WI38 (cell line): ENCODE measurements around the gene UBE2D2.

ENCODE experiments used
- H3K4me3 ChIP-seq: 2 replicates; pipeline ENCODE4 v1.5.1; 2011; ENCODE audit warnings: low read depth, mild to moderate bottlenecking, control low read depth, low read length
- TF ChIP-seq, protein P1 (sequence below): IDR thresholded peaks from 2 replicates; pipeline ENCODE4 v1.5.1; 2012; ENCODE audit warnings: low read depth, mild to moderate bottlenecking, control low read depth, low read length

The UBE2D2 gene

DNA sequence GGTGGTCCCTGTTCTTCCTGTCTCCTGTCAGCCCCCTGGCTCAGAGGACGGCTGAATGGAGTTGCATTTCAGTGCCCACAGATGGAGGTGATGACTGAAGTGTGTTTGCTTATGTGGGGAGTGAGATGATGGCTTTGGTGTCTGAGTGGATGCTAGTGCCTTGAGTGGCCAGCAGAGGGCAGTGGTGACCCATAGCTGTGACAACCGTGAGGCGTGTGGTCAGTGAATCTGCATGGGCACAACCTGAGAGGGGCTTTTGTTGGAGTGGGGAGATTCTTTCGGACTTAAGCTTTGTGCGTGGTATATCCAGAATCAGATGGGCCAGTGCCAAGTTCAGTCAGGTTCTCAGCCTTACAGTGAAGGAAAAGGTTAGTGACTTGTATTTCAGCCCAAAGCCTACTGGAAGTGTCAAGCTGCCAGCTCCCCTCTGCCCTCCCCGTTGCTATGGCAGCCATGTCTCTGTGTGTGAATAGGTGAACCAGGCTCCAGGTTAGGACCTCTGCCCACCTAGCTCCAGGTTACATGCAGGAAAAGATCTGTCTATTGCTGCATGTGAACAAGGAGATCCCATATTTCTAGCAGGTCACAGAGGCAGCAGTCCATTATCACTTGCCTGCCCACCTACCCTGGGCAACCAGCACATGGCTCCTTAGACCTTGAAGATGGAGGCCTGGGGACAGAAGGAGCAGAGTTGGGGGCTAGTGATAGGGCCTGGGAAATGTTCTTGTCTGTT lies 72.3 kb downstream of the UBE2D2 start:
- H3K4me3 ChIP-seq = no peak overlapping the region

DNA sequence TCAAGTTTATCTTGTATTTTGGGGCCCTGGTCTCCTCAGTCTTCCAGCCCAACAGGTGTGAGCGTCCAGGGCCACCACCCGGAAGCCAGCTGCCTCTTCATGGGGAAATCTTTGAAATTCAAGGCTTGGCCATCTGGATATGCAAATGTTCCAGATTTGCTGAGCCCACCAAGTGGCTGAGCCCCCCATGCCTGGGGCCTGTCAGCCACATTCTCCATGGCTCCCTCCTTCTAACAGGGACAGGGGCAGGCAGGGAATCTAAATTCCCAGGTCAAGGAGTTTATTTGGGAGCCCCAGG lies 72.8 kb downstream of the UBE2D2 start:
- TF ChIP-seq, protein P1, sequence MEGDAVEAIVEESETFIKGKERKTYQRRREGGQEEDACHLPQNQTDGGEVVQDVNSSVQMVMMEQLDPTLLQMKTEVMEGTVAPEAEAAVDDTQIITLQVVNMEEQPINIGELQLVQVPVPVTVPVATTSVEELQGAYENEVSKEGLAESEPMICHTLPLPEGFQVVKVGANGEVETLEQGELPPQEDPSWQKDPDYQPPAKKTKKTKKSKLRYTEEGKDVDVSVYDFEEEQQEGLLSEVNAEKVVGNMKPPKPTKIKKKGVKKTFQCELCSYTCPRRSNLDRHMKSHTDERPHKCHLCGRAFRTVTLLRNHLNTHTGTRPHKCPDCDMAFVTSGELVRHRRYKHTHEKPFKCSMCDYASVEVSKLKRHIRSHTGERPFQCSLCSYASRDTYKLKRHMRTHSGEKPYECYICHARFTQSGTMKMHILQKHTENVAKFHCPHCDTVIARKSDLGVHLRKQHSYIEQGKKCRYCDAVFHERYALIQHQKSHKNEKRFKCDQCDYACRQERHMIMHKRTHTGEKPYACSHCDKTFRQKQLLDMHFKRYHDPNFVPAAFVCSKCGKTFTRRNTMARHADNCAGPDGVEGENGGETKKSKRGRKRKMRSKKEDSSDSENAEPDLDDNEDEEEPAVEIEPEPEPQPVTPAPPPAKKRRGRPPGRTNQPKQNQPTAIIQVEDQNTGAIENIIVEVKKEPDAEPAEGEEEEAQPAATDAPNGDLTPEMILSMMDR = no peak
- H3K4me3 ChIP-seq = no peak overlapping the region

More for the DNA sequence above, 72.3 kb downstream of the UBE2D2 start:
- TF ChIP-seq, protein P1 = peak; percentile 95

DNA sequence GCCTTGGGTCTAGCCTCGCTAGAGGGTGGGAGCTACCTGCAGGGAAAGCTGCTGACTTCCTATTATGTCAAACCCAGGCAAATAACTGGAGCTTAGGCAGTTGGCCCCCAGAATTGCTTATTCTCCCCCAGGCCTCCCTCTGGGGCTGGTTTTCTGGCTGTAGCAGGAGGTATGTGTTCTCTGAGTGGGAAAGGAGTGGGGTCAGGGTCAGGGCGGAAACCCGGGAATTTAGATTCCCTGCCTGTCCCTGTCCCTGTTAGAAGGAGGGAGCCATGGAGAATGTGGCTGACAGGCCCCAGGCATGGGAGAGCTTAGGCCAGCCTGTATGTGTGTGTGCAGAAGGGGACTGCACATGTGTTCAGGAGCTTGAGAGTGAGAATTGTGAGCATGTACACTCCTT lies 73.4 kb downstream of the UBE2D2 start:
- no peak overlapping the region for H3K4me3 ChIP-seq
- TF ChIP-seq, protein P1 = no peak

DNA sequence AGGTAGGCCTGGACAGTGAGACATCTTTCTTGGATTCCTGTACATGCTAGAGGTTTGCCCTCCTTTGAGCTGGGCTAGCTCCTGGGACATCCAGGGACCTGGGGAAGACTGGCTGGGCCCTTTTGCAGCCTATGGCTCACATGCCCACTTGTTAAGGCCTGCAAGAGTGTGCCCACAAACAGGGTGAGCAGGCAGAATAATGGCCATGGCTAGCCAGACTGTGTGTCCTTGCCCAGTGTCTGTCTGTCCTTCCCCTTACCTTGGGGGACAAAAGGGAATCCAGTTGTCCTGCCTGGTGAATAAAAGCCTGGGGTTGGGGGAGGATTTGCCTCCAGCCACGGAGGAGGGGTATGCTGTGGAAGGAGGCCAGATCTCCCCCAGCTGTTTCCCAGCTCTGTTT lies 74.1 kb downstream of the UBE2D2 start:
- TF ChIP-seq, protein P1 = no peak
- no peak overlapping the region for H3K4me3 ChIP-seq

DNA sequence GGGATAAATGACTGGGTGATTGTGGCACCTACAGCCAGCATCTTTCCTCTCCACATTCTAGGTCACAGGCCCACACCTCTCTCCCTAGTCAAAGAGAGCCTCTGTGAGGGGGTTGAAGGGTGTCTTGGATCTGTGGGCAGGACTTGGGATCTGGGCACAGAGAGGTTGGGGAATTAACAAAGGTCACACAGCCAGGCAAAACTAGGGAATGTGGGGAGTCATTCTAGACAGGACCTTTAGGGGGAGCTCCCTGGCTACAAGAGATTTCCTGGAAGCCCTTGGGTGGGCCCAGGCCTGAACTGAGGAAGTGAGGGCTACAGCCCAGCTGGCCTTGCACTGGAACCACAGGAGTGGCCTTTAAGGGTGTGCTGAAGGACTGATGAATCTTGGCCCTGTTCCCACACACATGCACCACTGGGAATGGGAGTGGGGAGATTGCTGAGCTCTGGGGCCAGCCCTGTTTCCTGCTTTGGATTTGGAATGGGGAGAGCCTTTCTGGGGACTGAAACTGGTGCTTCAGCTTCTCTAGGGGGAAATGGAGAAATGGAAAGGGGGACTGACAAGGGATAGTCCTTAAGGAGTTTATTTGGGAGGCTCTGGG lies 74.6 kb downstream of the UBE2D2 start:
- H3K4me3 ChIP-seq = no peak overlapping the region
- TF ChIP-seq, protein P1 = peak; percentile 65

DNA sequence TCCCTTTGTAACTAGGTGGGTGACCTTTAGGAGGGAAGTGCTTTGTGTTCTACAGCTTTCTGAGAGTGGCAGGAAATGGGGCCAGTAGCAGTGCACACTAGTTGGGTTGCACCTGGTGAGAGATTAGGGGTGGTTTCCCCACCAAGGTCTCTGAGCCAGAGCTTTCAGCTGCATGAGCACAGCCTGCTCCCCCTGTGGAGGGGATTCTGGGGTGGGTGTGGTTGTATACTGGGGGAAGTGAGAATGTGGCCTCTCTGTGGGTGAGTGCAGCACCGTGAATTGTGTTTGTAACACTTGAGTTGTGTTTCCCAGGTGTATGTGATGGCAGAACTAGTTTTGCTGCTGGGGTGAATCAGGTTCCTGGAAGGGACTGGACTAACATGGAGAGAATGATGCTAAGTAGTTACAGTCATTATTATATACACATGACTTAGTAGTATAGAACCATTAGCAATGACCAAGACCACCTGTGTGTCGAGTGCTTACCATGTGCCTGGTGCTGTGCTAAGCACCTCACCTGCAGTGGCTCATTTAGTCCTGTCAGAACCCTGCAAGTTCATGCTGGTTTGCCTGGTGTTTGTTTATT lies 75.2 kb downstream of the UBE2D2 start:
- no peak overlapping the region for H3K4me3 ChIP-seq
- TF ChIP-seq, protein P1 = no peak

DNA sequence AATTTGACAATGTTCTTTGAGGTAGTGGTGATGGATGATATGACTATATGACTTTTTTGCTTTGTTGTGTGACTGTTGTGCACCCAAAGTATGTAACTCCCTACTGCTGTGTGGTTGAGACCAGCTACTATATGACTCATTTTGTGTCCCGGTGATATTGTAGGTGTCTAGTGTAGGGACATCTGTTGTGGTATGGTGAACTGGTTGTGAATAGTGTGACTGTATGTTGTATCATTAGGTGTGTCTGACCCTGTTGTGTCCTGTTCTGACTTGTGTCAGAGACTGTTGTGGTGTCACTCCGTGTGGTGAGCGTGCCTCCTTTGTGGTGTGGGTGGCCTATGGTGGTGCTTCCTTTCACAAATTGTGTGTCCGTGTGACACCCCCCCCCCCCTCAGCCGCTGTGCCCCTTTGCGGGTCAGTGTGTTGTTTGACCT lies 75.9 kb downstream of the UBE2D2 start:
- peak overlapping the region; percentile 42 for H3K4me3 ChIP-seq
- TF ChIP-seq, protein P1 = no peak
